ENCODE measurements around the gene SLC30A3. TPM values are rescaled to one million over a fixed set of nuclear protein-coding genes. Genes with fewer than 3 reads are reported as not detected.
A peak's percentile ranks its signal among the peaks of the same experiment; 100 is the strongest.

Gene SLC30A3
- total and polyA plus RNA-seq, 2 of the 13 experiments (the other 11 are each of a cell fraction or from before 2014, with no cell fraction given) = 0.38 to 0.79 TPM

DNA sequence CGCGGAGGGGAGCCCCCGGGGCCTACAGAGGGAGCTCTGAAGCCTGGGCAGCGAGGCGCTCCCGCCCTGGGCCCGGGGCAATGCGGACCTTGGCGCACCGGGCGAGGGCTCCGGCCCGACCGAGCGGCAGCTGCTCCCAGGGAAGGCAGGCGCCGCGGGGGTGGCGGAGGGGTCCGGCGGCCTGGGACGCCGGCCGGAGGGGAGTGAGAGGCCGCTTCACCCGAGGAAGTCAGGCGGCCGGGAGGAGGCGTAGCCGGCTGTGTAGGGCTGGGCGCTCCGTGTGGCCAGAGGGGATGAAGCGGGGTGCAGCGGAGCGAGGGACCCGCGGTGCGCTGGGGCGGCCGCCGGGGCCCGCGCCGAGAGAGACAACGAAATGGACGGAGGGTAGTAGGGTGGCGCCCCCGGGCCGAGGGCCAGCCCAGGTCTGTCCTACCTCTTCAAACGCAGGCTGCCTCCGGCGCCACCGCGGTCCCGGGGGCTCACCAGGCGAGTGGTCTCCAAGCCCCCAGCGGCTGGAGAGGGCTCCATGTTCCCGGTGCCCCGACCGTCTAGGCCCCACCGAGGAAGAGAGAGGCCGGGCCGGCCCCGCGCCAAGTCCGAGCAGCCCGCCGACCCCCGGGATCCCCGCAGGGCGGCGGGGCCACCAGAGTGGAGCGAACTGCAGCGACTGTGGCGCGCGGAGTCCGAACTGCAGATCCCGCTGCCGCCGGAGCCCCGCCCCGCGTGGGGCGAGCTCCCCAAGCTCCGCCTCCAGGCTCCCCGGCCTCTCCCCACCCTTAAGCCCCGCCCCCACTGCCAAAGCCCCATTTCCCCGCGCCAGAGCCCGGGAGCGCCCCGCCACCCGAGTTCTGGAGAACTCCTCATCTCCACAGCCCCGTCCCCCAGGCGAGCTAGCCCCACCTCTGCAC is at the start of gene SLC30A3 (continued):
- TF ChIP-seq, protein P1, sequence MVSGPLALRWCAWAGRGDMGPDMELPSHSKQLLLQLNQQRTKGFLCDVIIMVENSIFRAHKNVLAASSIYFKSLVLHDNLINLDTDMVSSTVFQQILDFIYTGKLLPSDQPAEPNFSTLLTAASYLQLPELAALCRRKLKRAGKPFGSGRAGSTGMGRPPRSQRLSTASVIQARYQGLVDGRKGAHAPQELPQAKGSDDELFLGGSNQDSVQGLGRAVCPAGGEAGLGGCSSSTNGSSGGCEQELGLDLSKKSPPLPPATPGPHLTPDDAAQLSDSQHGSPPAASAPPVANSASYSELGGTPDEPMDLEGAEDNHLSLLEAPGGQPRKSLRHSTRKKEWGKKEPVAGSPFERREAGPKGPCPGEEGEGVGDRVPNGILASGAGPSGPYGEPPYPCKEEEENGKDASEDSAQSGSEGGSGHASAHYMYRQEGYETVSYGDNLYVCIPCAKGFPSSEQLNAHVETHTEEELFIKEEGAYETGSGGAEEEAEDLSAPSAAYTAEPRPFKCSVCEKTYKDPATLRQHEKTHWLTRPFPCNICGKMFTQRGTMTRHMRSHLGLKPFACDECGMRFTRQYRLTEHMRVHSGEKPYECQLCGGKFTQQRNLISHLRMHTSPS (CRISPR knock-in tag; IDR thresholded peaks at IDR 0.05; ENCODE audit: low read depth) = no peak
- no peak for TF ChIP-seq PAF1 (CRISPR knock-in tag; IDR thresholded peaks at IDR 0.05)
- TF ChIP-seq IRF2 (CRISPR knock-in tag; IDR thresholded peaks at IDR 0.05) = no peak; the same call in 1 of the 2 replicates
- TF ChIP-seq, protein P2, sequence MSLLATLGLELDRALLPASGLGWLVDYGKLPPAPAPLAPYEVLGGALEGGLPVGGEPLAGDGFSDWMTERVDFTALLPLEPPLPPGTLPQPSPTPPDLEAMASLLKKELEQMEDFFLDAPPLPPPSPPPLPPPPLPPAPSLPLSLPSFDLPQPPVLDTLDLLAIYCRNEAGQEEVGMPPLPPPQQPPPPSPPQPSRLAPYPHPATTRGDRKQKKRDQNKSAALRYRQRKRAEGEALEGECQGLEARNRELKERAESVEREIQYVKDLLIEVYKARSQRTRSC (CRISPR knock-in tag; IDR thresholded peaks at IDR 0.05; ENCODE audit: low read depth) = no peak
- TF ChIP-seq SIX4 (CRISPR knock-in tag; IDR thresholded peaks at IDR 0.05) = no peak
- TF ChIP-seq ATF7 (IDR thresholded peaks at IDR 0.05) = no peak
- TF ChIP-seq ATF7 (CRISPR knock-in tag; IDR thresholded peaks at IDR 0.05) = no peak
- peak; percentile 6 for TF ChIP-seq XRCC5 (optimal IDR thresholded peaks at IDR 0.05; ENCODE audit: low read length)
- TF ChIP-seq ZNF619 (CRISPR knock-in tag; IDR thresholded peaks at IDR 0.05) = no peak
- TF ChIP-seq, protein P3, sequence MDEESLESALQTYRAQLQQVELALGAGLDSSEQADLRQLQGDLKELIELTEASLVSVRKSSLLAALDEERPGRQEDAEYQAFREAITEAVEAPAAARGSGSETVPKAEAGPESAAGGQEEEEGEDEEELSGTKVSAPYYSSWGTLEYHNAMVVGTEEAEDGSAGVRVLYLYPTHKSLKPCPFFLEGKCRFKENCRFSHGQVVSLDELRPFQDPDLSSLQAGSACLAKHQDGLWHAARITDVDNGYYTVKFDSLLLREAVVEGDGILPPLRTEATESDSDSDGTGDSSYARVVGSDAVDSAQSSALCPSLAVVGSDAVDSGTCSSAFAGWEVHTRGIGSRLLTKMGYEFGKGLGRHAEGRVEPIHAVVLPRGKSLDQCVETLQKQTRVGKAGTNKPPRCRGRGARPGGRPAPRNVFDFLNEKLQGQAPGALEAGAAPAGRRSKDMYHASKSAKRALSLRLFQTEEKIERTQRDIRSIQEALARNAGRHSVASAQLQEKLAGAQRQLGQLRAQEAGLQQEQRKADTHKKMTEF (CRISPR knock-in tag; IDR thresholded peaks at IDR 0.05) = no peak
- TF ChIP-seq DMAP1 (CRISPR knock-in tag; IDR thresholded peaks at IDR 0.05) = no peak
- peak; percentile 34; the same call in 1 of the 2 replicates for TF ChIP-seq ISL2 (CRISPR knock-in tag; IDR thresholded peaks at IDR 0.05)
- TF ChIP-seq NR2C2 (CRISPR knock-in tag; IDR thresholded peaks at IDR 0.05; ENCODE audit: borderline replicate concordance) = no peak
- no peak for TF ChIP-seq PTBP1 (IDR thresholded peaks at IDR 0.05; ENCODE audit: low read depth, low read length, poor library complexity, severe bottlenecking)
- no peak for TF ChIP-seq ZNF564 (CRISPR knock-in tag; IDR thresholded peaks at IDR 0.05)
- TF ChIP-seq, protein P4, sequence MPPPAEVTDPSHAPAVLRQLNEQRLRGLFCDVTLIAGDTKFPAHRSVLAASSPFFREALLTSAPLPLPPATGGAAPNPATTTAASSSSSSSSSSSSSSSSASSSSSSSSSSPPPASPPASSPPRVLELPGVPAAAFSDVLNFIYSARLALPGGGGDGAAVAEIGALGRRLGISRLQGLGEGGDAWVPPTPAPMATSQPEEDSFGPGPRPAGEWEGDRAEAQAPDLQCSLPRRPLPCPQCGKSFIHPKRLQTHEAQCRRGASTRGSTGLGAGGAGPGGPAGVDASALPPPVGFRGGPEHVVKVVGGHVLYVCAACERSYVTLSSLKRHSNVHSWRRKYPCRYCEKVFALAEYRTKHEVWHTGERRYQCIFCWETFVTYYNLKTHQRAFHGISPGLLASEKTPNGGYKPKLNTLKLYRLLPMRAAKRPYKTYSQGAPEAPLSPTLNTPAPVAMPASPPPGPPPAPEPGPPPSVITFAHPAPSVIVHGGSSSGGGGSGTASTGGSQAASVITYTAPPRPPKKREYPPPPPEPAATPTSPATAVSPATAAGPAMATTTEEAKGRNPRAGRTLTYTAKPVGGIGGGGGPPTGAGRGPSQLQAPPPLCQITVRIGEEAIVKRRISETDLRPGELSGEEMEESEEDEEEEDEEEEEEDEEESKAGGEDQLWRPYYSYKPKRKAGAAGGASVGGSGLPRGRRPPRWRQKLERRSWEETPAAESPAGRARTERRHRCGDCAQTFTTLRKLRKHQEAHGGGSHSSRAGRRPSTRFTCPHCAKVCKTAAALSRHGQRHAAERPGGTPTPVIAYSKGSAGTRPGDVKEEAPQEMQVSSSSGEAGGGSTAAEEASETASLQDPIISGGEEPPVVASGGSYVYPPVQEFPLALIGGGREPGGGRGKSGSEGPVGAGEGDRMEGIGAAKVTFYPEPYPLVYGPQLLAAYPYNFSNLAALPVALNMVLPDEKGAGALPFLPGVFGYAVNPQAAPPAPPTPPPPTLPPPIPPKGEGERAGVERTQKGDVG (CRISPR knock-in tag; IDR thresholded peaks at IDR 0.05; ENCODE audit: borderline replicate concordance) = no peak
- no peak for TF ChIP-seq PITX1 (CRISPR knock-in tag; IDR thresholded peaks at IDR 0.05)
- peak; percentile 54 for TF ChIP-seq ZBTB7B (CRISPR knock-in tag; IDR thresholded peaks at IDR 0.05)
- TF ChIP-seq CBX2 (IDR thresholded peaks at IDR 0.05; ENCODE audit: low read depth, low read length) = no peak
- peak; percentile 81; the same call in 1 of the 2 replicates for TF ChIP-seq CBX2 (CRISPR knock-in tag; IDR thresholded peaks at IDR 0.05; ENCODE audit: low read depth)
- TF ChIP-seq SOX5 (CRISPR knock-in tag; IDR thresholded peaks at IDR 0.05; ENCODE audit: borderline replicate concordance) = no peak
- TF ChIP-seq ZNF121 (CRISPR knock-in tag; IDR thresholded peaks at IDR 0.05) = no peak
- TF ChIP-seq ZNF772 (CRISPR knock-in tag; IDR thresholded peaks at IDR 0.05) = peak; percentile 49; the same call in 1 of the 2 replicates
- no peak for TF ChIP-seq HHEX (CRISPR knock-in tag; IDR thresholded peaks at IDR 0.05)
